HG02759 (cell line): ENCODE results near the gene LRRC3.

Experiments used
- ATAC-seq: cut with Tn5 transposase; IDR thresholded peaks from one replicate; pipeline ENCODE4 v1.9.1; 2021; ENCODE audit warnings: mild to moderate bottlenecking, moderate library complexity; ENCODE audit not compliant: unreplicated experiment

LRRC3 gene

GRCh38 chr21:44438531-44439210, 16.6 kb upstream of the LRRC3 start:
- ATAC-seq, result no peak

GRCh38 chr21:44439211-44439600, 16.1 kb upstream of the LRRC3 start:
- no peak for ATAC-seq

GRCh38 chr21:44440241-44441040, 14.9 kb upstream of the LRRC3 start:
- ATAC-seq, result no peak

- no peak for ATAC-seq
Observed at GRCh38 chr21:44441041-44441400, 14.3 kb upstream of the LRRC3 start.

GRCh38 chr21:44441581-44442265, 13.6 kb upstream of the LRRC3 start:
- no peak for ATAC-seq

- no peak for ATAC-seq
Observed at GRCh38 chr21:44442266-44443125, 12.8 kb upstream of the LRRC3 start.

- ATAC-seq, result no peak
Observed at GRCh38 chr21:44443291-44443890, 11.9 kb upstream of the LRRC3 start.

- no peak for ATAC-seq
Observed at GRCh38 chr21:44443891-44444285, 11.4 kb upstream of the LRRC3 start.

- ATAC-seq, result no peak
Observed at GRCh38 chr21:44444286-44444931, 10.9 kb upstream of the LRRC3 start.

- ATAC-seq, result no peak
Observed at GRCh38 chr21:44445145-44445812, 10.0 kb upstream of the LRRC3 start.

- no peak for ATAC-seq
Observed at GRCh38 chr21:44448651-44449131, 6.6 kb upstream of the LRRC3 start.

- no peak for ATAC-seq
Observed at GRCh38 chr21:44449473-44450363, 5.6 kb upstream of the LRRC3 start.

GRCh38 chr21:44450402-44450801, 4.9 kb upstream of the LRRC3 start:
- ATAC-seq, result no peak

- ATAC-seq, result no peak
Observed at GRCh38 chr21:44450999-44451398, 4.3 kb upstream of the LRRC3 start.

- no peak for ATAC-seq
Observed at GRCh38 chr21:44453120-44453519, 2.2 kb upstream of the LRRC3 start.

- ATAC-seq, result no peak
Observed at GRCh38 chr21:44454058-44454457, 1.3 kb upstream of the LRRC3 start.

- ATAC-seq, result no peak
Observed at GRCh38 chr21:44455524-44456213, 359 bp downstream of the LRRC3 start.
